HG03280 (cell line): ENCODE data around the gene MPP7.

ENCODE experiments used
- ATAC-seq: cut with Tn5 transposase; IDR thresholded peaks from one replicate; pipeline ENCODE4 v1.9.1; 2021; ENCODE audit warnings: mild to moderate bottlenecking, moderate library complexity; ENCODE audit not compliant: unreplicated experiment

The MPP7 gene

DNA sequence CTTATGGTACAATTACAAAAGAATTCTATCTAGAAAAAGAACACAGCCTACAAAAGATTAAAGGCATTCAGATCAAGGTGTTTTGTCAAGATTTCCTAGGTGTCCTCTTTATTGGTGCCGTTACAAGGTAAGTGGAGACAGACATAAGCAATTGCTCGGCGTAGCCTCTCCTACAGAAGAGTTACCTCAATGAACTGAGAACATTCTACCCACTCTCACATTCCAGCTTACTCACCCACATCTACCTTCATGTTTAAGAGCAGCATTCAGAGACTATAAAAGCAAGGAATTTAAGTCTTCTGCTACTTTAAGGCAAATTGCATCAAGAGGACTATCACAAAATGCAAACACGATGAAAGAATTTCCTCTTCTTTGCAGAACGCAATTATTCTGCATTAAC lies 29.5 kb downstream of the MPP7 start:
- no peak for ATAC-seq

GRCh38 chr10:28269842-28270456 lies 32.9 kb downstream of the MPP7 start:
- ATAC-seq = no peak

DNA sequence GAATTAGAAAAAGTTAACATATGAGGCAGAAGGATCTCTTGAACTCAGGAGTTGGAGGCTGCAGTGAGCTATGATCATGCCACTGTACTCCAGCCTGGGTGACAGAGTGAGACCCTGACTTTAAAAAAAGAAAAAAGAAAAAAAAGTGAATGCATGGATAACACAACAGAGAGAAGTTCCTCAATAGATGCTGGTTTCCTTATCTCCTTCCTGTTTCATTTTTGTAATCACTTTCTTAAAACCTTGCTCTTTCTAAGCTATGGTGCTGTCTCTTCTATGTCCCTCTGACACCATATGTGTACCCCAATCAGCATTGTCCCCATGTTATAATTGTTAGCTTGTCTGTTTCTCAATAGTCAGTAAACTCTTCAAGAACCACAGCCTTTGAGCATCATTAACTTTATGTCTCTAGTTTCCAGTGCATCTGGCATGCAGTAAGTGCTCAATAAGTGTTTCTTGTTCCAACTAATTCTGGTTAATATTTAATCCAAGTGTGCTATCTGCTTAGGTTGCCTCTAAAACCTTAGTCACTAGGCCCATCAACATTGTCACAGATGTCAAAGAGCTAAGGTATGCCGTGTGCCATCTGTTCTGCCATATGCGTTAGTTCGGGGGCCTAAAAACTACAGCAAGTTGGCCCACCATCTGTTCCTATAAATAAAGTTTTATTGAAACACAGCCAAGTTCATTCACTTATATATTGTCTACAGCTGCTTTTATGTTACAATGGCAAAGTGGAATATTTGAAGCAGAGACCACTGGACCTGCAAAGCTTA lies 36.2 kb downstream of the MPP7 start:
- ATAC-seq = no peak

DNA sequence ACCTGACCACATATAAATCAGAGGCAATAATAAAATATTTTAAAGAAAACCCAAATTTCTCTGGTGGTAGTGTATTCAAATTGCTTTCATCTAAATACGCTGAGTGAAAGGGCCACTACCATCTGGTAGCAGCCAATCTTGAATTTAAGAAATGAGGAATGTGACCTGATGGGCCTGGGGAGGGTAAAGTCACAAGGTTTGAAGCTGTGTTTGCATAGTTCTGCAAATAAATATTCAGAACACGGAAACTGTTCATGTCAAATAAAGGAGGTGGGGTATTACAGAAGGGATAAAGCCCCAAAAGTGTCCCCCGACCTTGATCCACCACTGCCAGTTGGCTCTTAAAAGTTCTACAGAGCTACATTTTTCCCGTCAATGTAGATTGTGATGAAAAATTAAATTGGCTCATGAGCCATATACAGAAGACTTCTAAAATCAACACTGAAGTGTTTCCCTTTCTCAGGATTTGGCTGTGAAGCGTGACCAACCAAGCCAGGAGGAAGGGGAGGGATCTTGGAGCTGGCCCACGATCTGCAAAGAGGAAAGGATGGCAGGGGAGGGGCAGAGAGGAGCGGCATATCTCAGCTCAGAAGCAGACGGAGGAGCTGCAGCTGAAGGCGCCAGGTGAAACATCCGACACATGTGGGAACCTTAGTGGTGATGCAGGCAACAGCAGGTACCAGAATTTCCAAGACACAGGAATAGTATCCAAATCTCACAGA lies 39.6 kb downstream of the MPP7 start:
- no peak for ATAC-seq

DNA sequence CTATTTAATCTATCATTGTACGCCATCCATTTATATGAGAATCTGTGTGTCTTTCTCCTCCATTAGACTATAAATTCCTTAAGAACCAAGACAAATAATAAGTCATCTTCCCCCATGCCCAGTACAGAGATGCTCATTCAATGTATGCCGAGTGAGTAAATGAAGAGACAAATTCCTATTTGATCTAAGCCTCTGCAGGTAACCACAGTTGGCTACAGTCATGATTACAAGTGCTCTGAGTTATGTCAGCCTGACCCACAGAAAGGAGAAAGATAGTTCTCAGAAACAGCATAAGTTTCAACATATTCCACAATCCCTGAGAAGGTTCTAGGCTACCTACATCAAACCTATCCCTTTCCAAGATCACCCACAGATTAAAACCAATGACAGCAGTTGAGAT lies 46.1 kb downstream of the MPP7 start:
- ATAC-seq = no peak

DNA sequence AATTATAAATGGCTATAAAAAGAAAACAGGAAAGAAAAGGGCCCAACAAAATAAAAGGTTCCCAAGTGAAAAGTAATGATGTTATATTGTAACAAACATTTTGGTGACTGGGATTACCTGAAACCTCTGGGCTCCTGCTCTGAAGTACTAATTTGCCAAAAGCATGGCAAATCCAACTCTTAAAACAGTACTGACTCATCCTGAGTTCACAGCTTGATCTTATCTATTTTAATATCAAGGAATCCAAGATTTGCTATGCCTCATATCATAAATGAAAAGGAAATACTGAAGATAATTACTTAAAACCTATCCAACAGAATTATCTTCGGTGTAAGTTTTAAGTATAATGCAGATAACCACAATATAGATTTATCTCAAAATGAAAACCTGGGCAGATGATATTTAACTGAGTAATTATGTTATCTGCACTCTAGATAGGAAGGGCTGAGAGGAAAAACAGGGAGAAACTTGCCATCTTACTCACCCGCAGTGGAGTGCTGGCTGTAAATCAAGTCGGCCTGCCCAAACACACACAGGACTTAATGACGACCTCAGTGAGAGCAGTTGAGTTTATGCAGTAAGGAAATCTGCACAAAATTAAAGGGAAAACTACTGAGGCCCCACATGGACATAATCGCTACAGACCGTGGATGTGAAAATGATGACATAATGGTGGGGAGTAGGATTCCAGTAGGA lies 48.4 kb downstream of the MPP7 start:
- no peak for ATAC-seq

DNA sequence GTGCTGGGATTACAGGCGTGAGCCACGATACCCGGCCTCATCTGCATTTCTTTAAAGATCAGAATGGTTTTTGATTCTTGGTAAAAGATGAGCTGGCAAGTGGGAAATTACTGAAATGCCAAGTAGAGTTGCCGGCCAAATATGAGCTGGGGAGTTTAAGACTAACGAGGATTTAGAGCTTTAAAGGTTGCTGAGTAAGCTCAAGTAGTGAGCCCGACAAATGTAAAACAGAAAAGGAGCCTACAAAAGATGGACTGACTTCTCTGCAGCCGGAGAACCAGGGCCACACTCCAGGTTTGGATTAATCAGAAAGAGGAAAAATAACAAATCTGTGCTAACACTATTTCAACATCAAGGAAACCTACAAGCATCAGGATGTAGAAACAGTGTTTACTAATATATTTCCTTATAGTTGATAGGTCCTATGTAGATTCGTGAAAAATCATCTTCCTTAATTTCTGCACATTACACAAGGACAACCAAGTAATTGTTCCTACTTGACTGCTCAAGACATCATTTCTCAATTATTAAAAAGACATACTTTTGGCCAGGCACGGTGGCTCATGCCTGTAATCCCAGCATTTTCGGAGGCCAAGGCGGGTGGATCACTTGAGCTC lies 49.6 kb downstream of the MPP7 start:
- ATAC-seq = no peak
